Stimulated activated CD8-positive, alpha-beta memory T cell treated with anti-CD3 and anti-CD28 coated beads, Interleukin-4, amount 100 ng/mL, for 4 hours (primary cell): ENCODE data around the gene SCN7A.
"Not testable (repeated sequence)": the region's sequence is repeated elsewhere in the genome, so short reads cannot be mapped to it uniquely, and the experiment has no call there.

Source experiments
- DNase-seq, 2 donors: peaks; one replicate each; pipeline ENCODE4 v3.0.0-alpha.2; 2020; ENCODE audit warnings: low read depth in 2 of 2, low spot score in 1 of 2

The SCN7A gene

DNA sequence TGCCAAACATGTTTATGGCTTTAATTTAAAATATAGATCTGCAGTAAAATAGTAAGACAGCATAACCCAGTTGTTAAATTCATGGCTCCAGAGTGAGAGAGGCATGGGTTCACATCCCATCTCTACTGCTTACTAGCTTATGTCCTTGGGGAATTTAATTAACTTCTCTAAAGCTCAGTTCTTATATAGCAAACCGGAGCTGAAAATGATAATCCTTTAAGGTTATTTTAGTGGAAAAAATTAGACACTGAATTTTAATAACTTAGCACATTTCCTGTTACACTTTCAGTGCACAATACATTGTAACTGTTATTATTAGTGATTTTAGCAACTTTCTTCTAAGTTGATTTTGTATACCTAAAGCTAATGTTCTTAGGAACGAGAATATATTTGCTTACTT, 133.1 kb downstream of the SCN7A start:
- DNase-seq, result no peak

DNA sequence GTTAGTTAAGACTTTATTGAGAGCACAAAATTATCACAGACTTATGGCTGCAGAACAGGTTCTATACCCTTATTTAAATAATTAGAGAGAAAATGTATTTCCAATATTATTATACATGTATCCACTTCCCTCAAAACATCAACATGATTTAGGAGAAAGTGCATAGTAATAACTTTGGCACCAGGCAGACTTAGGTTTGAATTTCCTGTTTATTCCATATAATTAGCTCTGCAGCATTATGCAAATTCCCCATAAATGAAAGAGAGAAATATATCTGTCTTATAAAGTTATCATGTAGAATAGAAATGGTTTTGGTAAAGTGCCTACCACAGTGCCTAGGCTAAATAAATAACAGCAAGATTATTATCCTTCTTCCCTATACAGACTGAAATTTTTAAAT, 133.6 kb downstream of the SCN7A start:
- no peak for DNase-seq

DNA sequence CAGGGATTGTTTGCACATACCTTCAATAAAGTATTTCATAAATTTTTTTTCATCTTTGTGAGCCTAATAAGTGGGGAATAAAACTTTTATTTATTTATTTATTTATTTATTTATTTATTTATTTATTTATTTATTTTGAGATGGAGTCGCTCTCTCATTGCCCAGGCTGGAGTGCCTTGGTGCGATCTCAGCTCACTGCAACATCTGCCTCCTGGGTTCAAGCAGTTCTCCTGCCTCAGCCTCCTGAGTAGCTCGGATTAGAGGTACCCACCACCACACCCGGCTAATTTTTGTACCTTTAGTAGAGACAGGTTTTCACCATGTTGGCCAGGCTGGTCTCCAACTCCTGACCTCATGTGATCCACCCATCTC, 136.1 kb downstream of the SCN7A start:
- not testable (repeated sequence) for DNase-seq

DNA sequence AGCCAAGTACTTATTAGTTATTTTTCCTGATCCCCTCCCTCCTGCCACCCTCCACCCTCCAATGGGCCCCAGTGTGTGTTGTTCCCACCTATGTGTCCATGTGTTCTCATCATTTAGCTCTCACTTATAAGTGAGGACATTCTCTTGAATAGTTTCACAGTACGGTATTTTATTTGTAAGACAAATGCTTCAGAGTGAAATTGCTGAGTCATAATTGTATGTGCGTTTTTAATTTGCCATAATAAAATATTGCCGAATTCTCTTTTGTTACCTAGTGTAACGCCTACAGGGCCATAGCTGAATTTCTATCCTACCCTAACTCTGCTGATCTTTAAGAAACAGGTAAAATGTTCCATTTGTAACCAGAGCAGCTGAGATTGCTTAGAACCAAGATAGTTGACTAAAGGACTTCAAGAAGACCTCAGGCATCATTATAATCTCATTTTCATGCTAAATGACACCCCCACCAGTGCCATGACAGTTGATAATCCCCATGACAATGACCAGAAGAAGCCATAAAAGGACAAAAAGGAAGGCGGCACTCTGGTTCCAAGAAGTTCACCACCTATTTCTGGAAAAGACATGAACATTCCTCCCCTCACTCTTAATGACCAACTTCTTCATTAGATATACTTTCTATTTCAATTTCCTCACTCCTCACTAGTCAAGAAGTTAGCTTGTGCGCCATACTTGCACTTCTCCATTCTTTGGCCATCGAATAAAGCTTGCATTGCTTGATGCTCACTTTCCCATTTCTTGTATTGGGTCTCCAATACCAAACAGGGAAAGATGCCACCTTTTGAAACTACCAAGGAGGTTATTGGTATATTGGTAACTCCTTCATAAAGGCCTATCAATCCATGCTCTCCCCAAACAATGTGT, 136.7 kb downstream of the SCN7A start:
- no peak for DNase-seq
